ENCODE measurements around the gene HSD11B2. TPM values are rescaled to one million over a fixed set of nuclear protein-coding genes. Genes with fewer than 3 reads are reported as not detected.

HSD11B2 gene
- total RNA-seq, 4 donors from 2014 or later, result 0.20 to 2.9 (median 0.60) TPM; not detected in 1

- no peak for DNase-seq (ENCODE audit: low spot score in 2 of 2)
- no peaks in the 10 kb centered on the region for H3K36me3 ChIP-seq
- H3K4me3 ChIP-seq, result peak overlapping the region; percentile 29 to 53 (median 48)
- H3K27ac ChIP-seq, result peak overlapping the region in 1 of 4 donors; percentile 73
- peaks cover 0 to 33% (median 12%) of the 10 kb centered on the region in 4 donors for H3K4me1 ChIP-seq
- H3K27me3 ChIP-seq, result peaks cover 0 to 10% of the 10 kb centered on the region in 2 donors
- no peaks in the 10 kb centered on the region for H3K9me3 ChIP-seq
- no peak for TF ChIP-seq POLR2A (IDR thresholded peaks at IDR 0.05)
- WGBS, 2 donors, result 48 to 53% methylated on average over 12 to 13 of the region's 13 CpGs
These were observed 970 bp upstream of the HSD11B2 start for GRCh38 chr16:67429799-67430503.

- peaks cover 0 to 33% (median 12%) of the 10 kb centered on the region in 4 donors for H3K4me1 ChIP-seq
- 3 to 5% methylated on average over 17 to 33 of the region's 53 CpGs for WGBS, 2 donors
- peaks cover 0 to 3% (median 0%) of the 10 kb centered on the region in 3 donors for H3K36me3 ChIP-seq
- no peak for TF ChIP-seq POLR2A (IDR thresholded peaks at IDR 0.05)
- no peak for TF ChIP-seq CTCF (IDR thresholded peaks at IDR 0.05)
- no peak for TF ChIP-seq EP300 (IDR thresholded peaks at IDR 0.05)
- H3K27ac ChIP-seq, result peak overlapping the region in 1 of 4 donors; percentile 73
- DNase-seq (ENCODE audit: low spot score in 2 of 2), result no peak
- H3K27me3 ChIP-seq, result peaks cover 0 to 10% of the 10 kb centered on the region in 2 donors
- H3K9me3 ChIP-seq, result no peaks in the 10 kb centered on the region
- peak overlapping the region; percentile 29 to 53 (median 48) for H3K4me3 ChIP-seq
These were observed 381 bp upstream of the HSD11B2 start for GRCh38 chr16:67430504-67430976.

- H3K4me1 ChIP-seq, result peaks cover 0 to 33% (median 12%) of the 10 kb centered on the region in 4 donors
- WGBS, 2 donors, result 33 to 34% methylated on average over 9 to 13 of the region's 13 CpGs
- H3K36me3 ChIP-seq, result peaks cover 0 to 17% (median 0%) of the 10 kb centered on the region in 3 donors
- peak overlapping the region in 2 of 4 donors; percentile 48 to 53 for H3K4me3 ChIP-seq
- no peak for DNase-seq (ENCODE audit: low spot score in 2 of 2)
- TF ChIP-seq EP300 (IDR thresholded peaks at IDR 0.05) (no peak), POLR2A (IDR thresholded peaks at IDR 0.05) (no peak), CTCF (IDR thresholded peaks at IDR 0.05) (no peak)
- H3K27ac ChIP-seq, result peak overlapping the region in 2 of 4 donors; percentile 58 to 73
- H3K9me3 ChIP-seq, result no peaks in the 10 kb centered on the region
- H3K27me3 ChIP-seq, result peaks cover 0 to 10% of the 10 kb centered on the region in 2 donors
These were observed 1.0 kb downstream of the HSD11B2 start for GRCh38 chr16:67431775-67432505.

- Histone ChIP-seq H3K4me3 (peak overlapping the region in 1 of 4 donors; percentile 48), H3K27ac (peak overlapping the region in 1 of 4 donors; percentile 73), H3K9me3 (no peaks in the 10 kb centered on the region), H3K36me3 (peaks cover 0 to 22% (median 0%) of the 10 kb centered on the region in 3 donors), H3K4me1 (peaks cover 0 to 33% (median 12%) of the 10 kb centered on the region in 4 donors), H3K27me3 (peaks cover 0 to 10% of the 10 kb centered on the region in 2 donors)
- 69 to 78% methylated on average over 4 to 5 of the region's 5 CpGs for WGBS, 2 donors
- TF ChIP-seq EP300 (IDR thresholded peaks at IDR 0.05), result no peak
- TF ChIP-seq CTCF (IDR thresholded peaks at IDR 0.05), result no peak
- no peak for TF ChIP-seq POLR2A (IDR thresholded peaks at IDR 0.05)
- DNase-seq (ENCODE audit: low spot score in 2 of 2), result no peak
These were observed 1.6 kb downstream of the HSD11B2 start for GRCh38 chr16:67432506-67432890.

GRCh38 chr16:67433131-67433719 is 2.3 kb downstream of the HSD11B2 start:
- no peak overlapping the region for H3K4me3 ChIP-seq
- DNase-seq (ENCODE audit: low spot score in 2 of 2), result no peak
- peaks cover 0 to 29% (median 11%) of the 10 kb centered on the region in 4 donors for H3K4me1 ChIP-seq
- TF ChIP-seq POLR2A (IDR thresholded peaks at IDR 0.05) (no peak), CTCF (IDR thresholded peaks at IDR 0.05) (no peak), EP300 (IDR thresholded peaks at IDR 0.05) (no peak)
- WGBS, 2 donors, result 84 to 94% methylated on average over 5 of the region's 5 CpGs
- no peaks in the 10 kb centered on the region for H3K9me3 ChIP-seq
- H3K27me3 ChIP-seq, result peaks cover 0 to 10% of the 10 kb centered on the region in 2 donors
- peak overlapping the region in 1 of 4 donors; percentile 73 for H3K27ac ChIP-seq
- H3K36me3 ChIP-seq, result peaks cover 0 to 30% (median 0%) of the 10 kb centered on the region in 3 donors

Data from tibial nerve (tissue), 4 donors.